Measurements from ENCODE around the gene KAT6B. TPM values are rescaled to one million over a fixed set of nuclear protein-coding genes. Genes with fewer than 3 reads are reported as not detected.

The KAT6B gene
- total and polyA plus RNA-seq, 5 experiments from 2014 or later, result 19.0 to 70.3 (median 29.3) TPM

DNA sequence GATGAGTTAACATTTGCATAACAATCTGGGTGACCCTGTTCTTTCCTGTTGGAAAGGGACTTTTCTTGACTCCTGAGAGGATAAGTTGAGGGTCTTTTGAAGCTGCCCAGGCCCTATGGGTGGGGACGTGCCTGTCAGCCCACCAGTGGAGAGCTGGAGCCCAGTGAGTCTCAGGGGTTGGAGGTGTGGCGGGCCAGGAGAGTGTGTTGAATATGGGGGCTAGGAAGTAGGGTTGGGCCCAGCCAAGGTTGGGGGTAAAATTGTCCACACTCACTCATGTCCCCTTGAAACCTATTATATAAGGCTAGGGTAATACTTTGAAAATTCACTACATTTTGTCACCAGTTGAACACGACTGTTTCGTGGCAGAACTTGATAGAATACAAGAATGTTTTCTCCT, 17.9 kb upstream of the KAT6B start:
- peaks cover 0 to 2% (median 0%) of the 10 kb centered on the region in 9 donors for H3K9me3 Mint-ChIP-seq
- H3K27ac Mint-ChIP-seq, result no peak overlapping the region
- no peaks in the 10 kb centered on the region for H3K27me3 Mint-ChIP-seq
- ATAC-seq (no peak), DNase-seq (no peak)
- H3K36me3 Mint-ChIP-seq, result no peaks in the 10 kb centered on the region
- POLR2A ChIA-PET, result interaction anchor here (0.7 kb wide), 2 partner anchors 42 to 68 kb away, joined by 3 to 4 read pairs; no protein-coding TSS in a partner anchor
- no peaks in the 10 kb centered on the region for H3K4me1 Mint-ChIP-seq
- H3K4me3 Mint-ChIP-seq, result no peak overlapping the region

DNA sequence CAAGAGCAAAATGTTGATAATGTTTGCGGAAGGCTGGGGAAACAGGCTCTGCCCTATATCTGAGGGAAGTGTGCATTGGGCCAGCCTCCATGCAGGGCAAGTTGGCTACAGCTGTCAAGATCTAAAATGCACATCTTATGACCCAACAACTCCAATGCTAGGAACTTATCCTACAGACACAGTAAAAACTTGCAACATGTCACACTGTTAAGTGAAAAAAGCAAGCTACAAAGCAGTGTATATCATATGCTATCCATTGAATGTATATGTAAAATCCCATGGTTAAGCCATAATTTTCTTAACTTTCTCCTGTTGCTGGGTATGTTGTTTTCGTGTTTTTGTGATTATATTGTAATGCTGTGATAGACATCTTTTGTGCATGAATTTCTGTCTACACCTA, 16.3 kb upstream of the KAT6B start:
- no peak overlapping the region for H3K4me3 Mint-ChIP-seq
- peaks cover 0 to 2% (median 0%) of the 10 kb centered on the region in 9 donors for H3K9me3 Mint-ChIP-seq
- POLR2A ChIA-PET, result interaction anchor here (0.9 kb wide), 1 partner anchor 42 kb away, joined by 3 read pairs; no protein-coding TSS in a partner anchor
- peaks cover 0 to 2% (median 0%) of the 10 kb centered on the region in 4 donors for H3K4me1 Mint-ChIP-seq
- no peaks in the 10 kb centered on the region for H3K36me3 Mint-ChIP-seq
- H3K27me3 Mint-ChIP-seq, result no peaks in the 10 kb centered on the region
- no peak for ATAC-seq
- H3K27ac Mint-ChIP-seq, result no peak overlapping the region
- no peak for DNase-seq

DNA sequence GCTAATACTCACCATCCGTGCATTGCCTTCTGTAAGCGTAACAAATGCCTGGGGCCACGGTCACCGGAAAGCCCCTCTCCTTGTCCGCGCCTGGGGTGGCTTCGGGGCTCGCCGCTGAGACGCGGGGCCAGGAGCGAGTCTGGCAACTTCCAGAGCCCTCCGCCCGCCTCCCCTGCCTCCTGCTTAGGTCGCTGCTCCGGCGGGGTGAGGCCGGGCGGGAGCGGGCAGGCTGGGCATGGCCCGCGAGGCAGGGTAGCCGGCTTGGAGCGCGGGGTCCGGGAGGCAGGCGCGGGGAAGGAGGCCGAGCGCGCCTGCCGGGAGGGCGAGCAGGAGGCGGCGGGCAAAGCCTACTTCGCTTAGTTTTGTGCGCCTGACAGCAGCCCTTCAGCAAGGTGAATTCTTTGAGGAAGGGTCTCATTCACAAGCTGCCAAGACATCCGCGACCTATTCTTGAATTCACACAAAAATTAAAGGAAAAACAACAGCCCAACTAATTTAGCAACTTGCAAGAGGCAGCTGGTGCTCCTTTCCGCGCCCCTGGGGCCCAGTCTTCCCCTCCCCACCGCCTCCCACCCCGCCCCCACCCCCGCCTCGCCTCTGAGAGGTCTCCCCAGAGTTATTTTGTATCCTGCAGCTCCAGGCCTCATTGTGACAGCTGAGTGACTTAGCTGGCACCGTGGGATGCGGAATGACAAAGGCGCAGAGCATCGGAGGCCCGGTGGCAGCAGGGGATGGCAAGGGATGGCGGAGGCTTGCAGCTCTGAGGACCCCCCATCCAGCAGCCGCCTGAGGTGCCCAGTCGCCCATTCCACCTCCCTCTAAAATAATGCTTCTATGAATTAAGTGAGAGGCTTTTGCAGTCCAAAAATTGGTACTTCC, 12.8 kb upstream of the KAT6B start:
- no peak for ATAC-seq
- POLR2A ChIA-PET, result interaction anchor here (0.8 kb wide), 1 partner anchor 10 kb away, joined by 3 read pairs; no protein-coding TSS in a partner anchor
- no peak overlapping the region for H3K4me3 Mint-ChIP-seq
- H3K36me3 Mint-ChIP-seq, result peaks cover 0 to 9% (median 0%) of the 10 kb centered on the region in 3 donors
- no peaks in the 10 kb centered on the region for H3K27me3 Mint-ChIP-seq
- H3K27ac Mint-ChIP-seq, result no peak overlapping the region
- peaks cover 0 to 10% (median 5%) of the 10 kb centered on the region in 9 donors for H3K9me3 Mint-ChIP-seq
- peaks cover 4 to 11% (median 6%) of the 10 kb centered on the region in 4 donors for H3K4me1 Mint-ChIP-seq
- no peak for DNase-seq

DNA sequence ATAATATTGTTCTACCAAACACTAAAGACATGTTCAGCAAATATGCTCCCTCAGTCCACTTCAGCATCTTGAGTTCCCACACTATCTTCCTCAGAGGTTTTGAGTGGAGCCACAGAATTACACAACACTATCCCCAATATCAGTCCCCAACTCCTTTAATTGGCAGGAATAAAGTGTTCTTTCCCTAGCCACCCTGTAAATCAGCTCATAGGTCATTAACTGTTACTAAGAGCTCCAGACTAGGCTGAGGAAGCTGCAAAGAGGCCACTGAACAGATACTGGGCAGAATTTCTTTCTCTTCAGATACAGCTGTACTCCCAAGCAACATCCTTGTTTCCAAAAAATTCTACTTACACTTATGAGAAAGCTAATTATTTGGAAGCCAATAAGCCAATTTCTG, 11.6 kb upstream of the KAT6B start:
- H3K9me3 Mint-ChIP-seq, result peaks cover 0 to 10% (median 5%) of the 10 kb centered on the region in 9 donors
- no peak overlapping the region for H3K4me3 Mint-ChIP-seq
- H3K4me1 Mint-ChIP-seq, result peaks cover 4 to 11% (median 6%) of the 10 kb centered on the region in 4 donors
- H3K27ac Mint-ChIP-seq, result no peak overlapping the region
- ATAC-seq, result no peak
- DNase-seq, result no peak
- H3K27me3 Mint-ChIP-seq, result no peaks in the 10 kb centered on the region
- H3K36me3 Mint-ChIP-seq, result peaks cover 0 to 9% (median 0%) of the 10 kb centered on the region in 3 donors
- POLR2A ChIA-PET, result no interaction called here

DNA sequence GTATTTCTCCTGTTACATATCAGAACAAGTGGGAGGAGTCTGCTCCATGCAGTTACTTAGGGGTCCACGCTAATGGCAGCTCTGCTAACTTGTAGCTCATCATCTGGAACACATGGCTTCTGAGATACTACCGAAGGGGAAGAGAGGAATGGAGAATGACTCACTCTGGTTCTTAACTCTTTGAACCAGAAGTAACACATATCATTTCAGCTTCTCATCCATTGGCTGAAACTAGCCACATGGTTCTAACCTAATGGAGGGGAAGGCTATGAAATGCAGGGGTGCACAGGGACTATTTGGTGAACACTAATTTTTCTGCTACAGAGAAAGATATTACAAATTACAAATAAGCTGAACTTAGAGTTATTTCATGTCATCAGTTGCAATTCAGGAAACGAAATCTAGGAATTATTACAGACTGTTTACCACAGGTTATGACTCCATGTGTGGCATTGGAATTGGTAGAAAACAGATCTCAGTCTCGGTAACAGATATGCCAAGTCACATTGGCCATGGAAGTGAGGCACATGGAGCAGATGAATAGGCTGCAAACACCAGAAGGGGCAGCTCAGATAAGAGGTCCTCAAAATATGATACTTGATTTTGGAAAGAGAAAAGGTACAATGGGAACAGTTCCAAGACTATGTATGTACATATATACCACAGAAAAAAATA, 9.4 kb upstream of the KAT6B start:
- no peaks in the 10 kb centered on the region for H3K27me3 Mint-ChIP-seq
- H3K36me3 Mint-ChIP-seq, result peaks cover 0 to 9% (median 0%) of the 10 kb centered on the region in 3 donors
- H3K4me1 Mint-ChIP-seq, result peaks cover 7 to 16% (median 9%) of the 10 kb centered on the region in 4 donors
- no peak overlapping the region for H3K4me3 Mint-ChIP-seq
- peak overlapping the region in 1 of 10 donors; percentile 11 for H3K27ac Mint-ChIP-seq
- peaks cover 0 to 10% (median 5%) of the 10 kb centered on the region in 9 donors for H3K9me3 Mint-ChIP-seq
- POLR2A ChIA-PET, result no interaction called here
- no peak for ATAC-seq
- no peak for DNase-seq

DNA sequence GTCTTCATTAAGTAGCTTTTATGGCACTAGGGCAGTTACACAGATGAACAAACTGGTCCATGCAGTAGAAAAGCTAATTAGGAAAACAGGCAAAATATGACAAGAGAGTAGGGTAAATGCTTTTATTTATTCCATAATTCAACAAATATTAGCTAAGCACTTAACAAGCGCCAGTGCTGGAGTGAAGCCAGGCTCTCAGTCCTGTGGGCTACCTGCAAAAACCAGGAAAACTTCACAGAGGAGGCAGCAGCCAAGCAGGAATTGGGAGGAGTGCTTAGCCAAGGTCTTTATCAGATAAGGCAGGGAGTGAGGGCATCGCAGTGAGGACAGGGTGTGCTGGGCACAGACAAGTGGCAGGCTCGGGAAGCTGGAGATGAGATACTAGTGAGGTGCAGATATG, 4.9 kb upstream of the KAT6B start:
- H3K36me3 Mint-ChIP-seq, result peaks cover 0 to 9% (median 0%) of the 10 kb centered on the region in 3 donors
- DNase-seq (no peak), ATAC-seq (no peak)
- POLR2A ChIA-PET, result no interaction called here
- H3K27ac Mint-ChIP-seq, result peak overlapping the region in 9 of 10 donors; percentile 4 to 94 (median 59)
- H3K9me3 Mint-ChIP-seq, result peaks cover 0 to 10% (median 4%) of the 10 kb centered on the region in 9 donors
- peaks cover 19 to 50% (median 38%) of the 10 kb centered on the region in 4 donors for H3K4me1 Mint-ChIP-seq
- peak overlapping the region in 1 of 10 donors; percentile 40 for H3K4me3 Mint-ChIP-seq
- H3K27me3 Mint-ChIP-seq, result no peaks in the 10 kb centered on the region

DNA sequence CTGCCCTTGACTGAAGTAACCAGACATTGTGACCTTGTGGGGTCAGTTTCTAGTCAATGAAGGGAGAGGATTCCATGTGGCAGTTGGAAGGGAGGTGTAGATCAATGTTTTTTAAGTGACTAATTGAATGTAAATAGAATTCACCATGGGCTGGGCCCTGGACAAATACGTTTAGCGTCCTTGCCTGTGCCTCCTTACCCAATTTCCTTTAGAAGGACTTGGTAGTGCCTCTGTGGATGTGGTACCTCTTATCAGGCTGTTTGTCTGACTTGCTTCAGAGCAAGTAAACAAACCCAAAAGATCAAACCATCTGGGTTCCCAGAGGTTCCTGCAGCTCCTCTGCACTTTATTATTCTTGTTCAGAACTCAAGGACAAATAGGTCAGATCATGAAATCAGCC, 4.3 kb upstream of the KAT6B start:
- DNase-seq (no peak), ATAC-seq (no peak)
- Mint-ChIP-seq H3K27ac (peak overlapping the region in 8 of 10 donors; percentile 7 to 94 (median 58)), H3K4me1 (peaks cover 20 to 48% (median 40%) of the 10 kb centered on the region in 4 donors), H3K36me3 (peaks cover 0 to 3% (median 0%) of the 10 kb centered on the region in 3 donors), H3K27me3 (no peaks in the 10 kb centered on the region), H3K4me3 (peak overlapping the region in 1 of 10 donors; percentile 54), H3K9me3 (peaks cover 0 to 5% (median 0%) of the 10 kb centered on the region in 9 donors)
- POLR2A ChIA-PET, result interaction anchor here (0.6 kb wide), 1 partner anchor 14 kb away, joined by 5 read pairs; no protein-coding TSS in a partner anchor

DNA sequence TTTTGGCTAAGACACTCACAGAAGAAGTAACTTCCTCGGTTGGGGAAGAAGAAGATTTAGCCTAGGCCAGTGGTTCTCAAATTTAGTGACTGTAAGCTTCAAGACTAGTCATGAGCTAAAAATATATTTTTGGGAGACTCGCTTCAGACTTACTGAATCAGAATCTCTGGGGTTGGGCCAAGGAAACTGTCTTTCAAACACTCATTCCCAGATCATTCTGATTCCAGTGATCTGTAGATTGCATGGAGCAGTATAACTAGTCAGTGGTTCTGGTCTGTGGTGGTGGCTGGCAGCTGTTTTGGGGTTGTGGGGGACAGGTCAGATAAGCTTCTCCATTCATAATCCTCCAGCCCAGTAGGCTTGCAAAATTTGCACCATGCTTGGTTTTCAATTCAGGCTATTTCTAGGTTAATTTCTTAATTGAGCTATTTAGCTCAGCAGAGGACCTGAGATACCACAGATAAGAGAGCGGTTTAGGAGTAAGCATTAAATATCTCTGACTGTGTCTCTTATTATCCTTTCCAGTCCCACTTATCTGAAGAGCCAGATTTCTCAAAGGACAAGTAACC, 3.8 kb upstream of the KAT6B start:
- DNase-seq (no peak), ATAC-seq (no peak)
- Mint-ChIP-seq H3K4me1 (peaks cover 23 to 48% (median 40%) of the 10 kb centered on the region in 4 donors), H3K36me3 (no peaks in the 10 kb centered on the region), H3K4me3 (peak overlapping the region in 1 of 10 donors; percentile 90), H3K27me3 (no peaks in the 10 kb centered on the region), H3K9me3 (no peaks in the 10 kb centered on the region), H3K27ac (peak overlapping the region; percentile 7 to 94 (median 83))
- POLR2A ChIA-PET, result no interaction called here

DNA sequence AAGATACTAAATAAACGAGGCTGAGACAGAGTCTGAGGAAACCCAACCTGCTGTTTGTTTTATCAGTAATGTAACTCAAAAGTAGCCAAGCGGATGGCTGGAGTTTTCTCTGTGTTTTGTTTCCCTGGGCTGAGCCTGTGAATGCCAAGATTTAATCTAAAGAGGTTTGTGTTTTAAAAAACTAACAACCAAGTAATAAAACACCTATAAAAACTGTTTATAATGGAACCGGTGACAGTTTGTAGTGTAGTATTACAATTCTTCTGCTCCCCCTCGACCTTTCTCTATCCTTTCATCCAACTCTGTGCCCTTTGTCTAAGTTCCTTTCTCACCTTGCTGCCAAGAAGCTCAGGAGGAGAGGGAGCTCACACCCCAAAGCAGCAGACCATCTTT, 2.6 kb upstream of the KAT6B start:
- Mint-ChIP-seq H3K4me3 (peak overlapping the region; percentile 82 to 93 (median 86)), H3K27ac (peak overlapping the region in 9 of 10 donors; percentile 82 to 97 (median 93)), H3K36me3 (no peaks in the 10 kb centered on the region), H3K4me1 (peaks cover 27 to 56% (median 49%) of the 10 kb centered on the region in 4 donors), H3K27me3 (no peaks in the 10 kb centered on the region), H3K9me3 (no peaks in the 10 kb centered on the region)
- POLR2A ChIA-PET, result interaction anchor here (0.6 to 3.2 kb wide), 6 partner anchors 9 to 673 kb away, joined by 3 to 17 read pairs (median 3); partner anchors contain the start of gene AP3M1
- DNase-seq (no peak), ATAC-seq (no peak)

DNA sequence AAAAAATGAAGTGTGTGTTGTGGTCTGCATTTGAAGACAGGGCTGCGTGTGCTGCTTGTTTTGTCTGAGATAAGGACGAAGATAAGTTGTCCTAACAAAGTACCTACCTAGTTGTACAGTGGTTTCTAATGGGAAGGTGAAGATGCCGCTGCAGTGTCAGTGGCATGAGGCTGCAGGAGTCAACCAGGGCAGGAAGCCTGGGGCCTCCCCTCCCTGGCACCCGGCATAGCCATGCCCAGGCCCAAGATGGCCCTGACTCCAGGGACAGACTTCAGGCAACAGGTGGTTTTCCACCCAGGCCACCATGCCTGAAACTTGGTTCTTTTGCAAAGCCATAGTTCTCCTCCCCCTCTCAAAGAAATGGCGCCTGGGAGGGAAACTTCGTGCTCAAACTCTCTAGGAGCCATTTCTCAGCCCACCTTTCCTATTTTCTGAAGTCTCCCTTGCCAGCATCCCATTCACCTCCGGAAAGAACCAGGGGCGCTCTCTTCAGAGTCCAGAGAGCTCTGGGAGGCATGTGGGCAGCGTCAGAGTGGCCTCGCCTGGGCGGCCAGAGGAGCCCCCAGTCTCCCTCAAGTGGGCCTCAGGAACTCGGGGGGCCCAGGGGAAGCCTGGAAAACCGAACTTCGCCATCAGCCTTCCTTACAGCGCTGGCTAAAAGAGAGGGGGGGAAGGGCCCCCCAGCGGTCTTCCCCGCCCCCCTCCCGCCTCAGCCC, 2.1 kb upstream of the KAT6B start:
- peak overlapping the region; percentile 82 to 93 (median 86) for H3K4me3 Mint-ChIP-seq
- H3K9me3 Mint-ChIP-seq, result no peaks in the 10 kb centered on the region
- H3K27ac Mint-ChIP-seq, result peak overlapping the region; percentile 82 to 97 (median 93)
- POLR2A ChIA-PET, result interaction anchor here (0.6 to 3.2 kb wide), 11 partner anchors 9 to 674 kb away, joined by 3 to 17 read pairs (median 4); partner anchors contain the start of genes AP3M1 and VDAC2
- DNase-seq (peak in 6 of 10 donors; percentile 14 to 49 (median 35)), ATAC-seq (no peak)
- no peaks in the 10 kb centered on the region for H3K36me3 Mint-ChIP-seq
- peaks cover 30 to 61% (median 55%) of the 10 kb centered on the region in 4 donors for H3K4me1 Mint-ChIP-seq
- no peaks in the 10 kb centered on the region for H3K27me3 Mint-ChIP-seq

DNA sequence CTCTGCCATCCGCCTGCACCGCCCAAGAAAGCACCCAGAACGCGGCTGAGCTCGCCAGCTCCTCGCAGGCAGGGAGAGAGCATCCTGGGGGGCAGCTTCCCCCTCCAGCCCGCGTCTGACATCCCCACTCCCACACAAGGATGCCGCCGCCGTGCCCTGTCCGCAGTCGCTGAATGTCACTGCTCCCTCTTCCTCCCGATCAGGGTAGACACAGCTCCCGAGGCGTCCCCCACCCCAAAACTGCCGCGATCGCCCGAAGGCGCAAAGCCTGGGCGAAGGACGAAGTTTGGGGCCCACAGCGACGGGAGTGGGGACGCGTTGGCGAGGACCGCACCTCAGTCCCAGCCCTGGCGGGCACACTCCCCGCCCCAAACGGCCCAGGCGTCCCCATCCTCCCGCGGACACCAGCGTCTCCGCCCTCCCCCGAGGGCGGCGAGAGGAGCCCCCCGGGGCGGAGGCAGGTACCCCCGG, 1.5 kb upstream of the KAT6B start:
- H3K27ac Mint-ChIP-seq, result peak overlapping the region; percentile 82 to 97 (median 93)
- POLR2A ChIA-PET, result interaction anchor here (0.6 to 3.2 kb wide), 9 partner anchors 54 to 674 kb away, joined by 3 to 17 read pairs (median 4); partner anchors contain the start of genes AP3M1 and VDAC2
- H3K36me3 Mint-ChIP-seq, result no peaks in the 10 kb centered on the region
- DNase-seq, result peak in 9 of 10 donors; percentile 25 to 69 (median 47)
- no peaks in the 10 kb centered on the region for H3K9me3 Mint-ChIP-seq
- H3K27me3 Mint-ChIP-seq, result no peaks in the 10 kb centered on the region
- ATAC-seq, result peak in 1 of 2 donors; percentile 1
- peaks cover 30 to 63% (median 55%) of the 10 kb centered on the region in 4 donors for H3K4me1 Mint-ChIP-seq
- peak overlapping the region; percentile 82 to 93 (median 86) for H3K4me3 Mint-ChIP-seq

All from naive thymus-derived CD8-positive, alpha-beta T cell (primary cell).